GM23338 (cell line): Measurements from ENCODE around the gene SPR. TPM values are rescaled to one million over a fixed set of nuclear protein-coding genes. Genes with fewer than 3 reads are reported as not detected.

Experiments
- CREB1 ChIP-seq: fragments of 250-450 bp; sonication (Bioruptor Pico); IDR thresholded peaks from 2 replicates; pipeline ENCODE4 v1.5.0; 2020; ENCODE audit warnings: low read depth, mild to moderate bottlenecking, moderate library complexity
- ETS1 ChIP-seq: IDR thresholded peaks from 2 replicates; pipeline ENCODE4 v1.6.1; 2016; ENCODE audit warnings: antibody characterized with exemption
- EZH2 ChIP-seq: fragments of 200-600 bp; sonication (generic); IDR thresholded peaks from one replicate; pipeline ENCODE4 v1.8.0; 2017; ENCODE audit warnings: antibody characterized with exemption, mild to moderate bottlenecking, low read depth; ENCODE audit not compliant: unreplicated experiment
- EZH2phosphoT487 ChIP-seq: fragments of 200-600 bp; sonication (generic); IDR thresholded peaks from one replicate; pipeline ENCODE4 v1.8.1; 2018; ENCODE audit warnings: antibody characterized with exemption; ENCODE audit not compliant: unreplicated experiment
- STAT1 ChIP-seq: IDR thresholded peaks from one replicate; pipeline ENCODE4 v1.6.1; 2016; ENCODE audit warnings: antibody characterized with exemption; ENCODE audit not compliant: unreplicated experiment
- ZNF331 ChIP-seq: fragments of 250-450 bp; sonication (Bioruptor Pico); IDR thresholded peaks from 2 replicates; pipeline ENCODE4 v1.5.0; 2020; ENCODE audit warnings: low read depth, mild to moderate bottlenecking, moderate library complexity
- ZNF462 ChIP-seq: fragments of 250-450 bp; sonication (Bioruptor Pico); IDR thresholded peaks from 2 replicates; pipeline ENCODE4 v1.5.0; 2020; ENCODE audit warnings: mild to moderate bottlenecking, moderate library complexity
- polyA plus RNA-seq: library from polyadenylated mRNA; unstranded; fragments of >200 nt; fragmentation: Nextera tagmentation; extraction: Ambion mirVana; gene quantifications from 2 replicates; pipeline ENCODE4 v1.2.1, GENCODE V29; 2016
- total RNA-seq: library from RNA; depleted of rRNA; stranded (reverse); fragments of >200 nt; shearing (Covaris generic); gene quantifications from 2 replicates; pipeline ENCODE4 v1.2.3, GENCODE V29; 2014
- TF ChIP-seq, protein P1 (sequence below): IDR thresholded peaks from one replicate; pipeline ENCODE4 v1.6.1; 2018; ENCODE audit warnings: antibody characterized with exemption; ENCODE audit not compliant: unreplicated experiment

Gene SPR
- total and polyA plus RNA-seq, 2 experiments from 2014 or later = 10.7 to 15.2 TPM

DNA sequence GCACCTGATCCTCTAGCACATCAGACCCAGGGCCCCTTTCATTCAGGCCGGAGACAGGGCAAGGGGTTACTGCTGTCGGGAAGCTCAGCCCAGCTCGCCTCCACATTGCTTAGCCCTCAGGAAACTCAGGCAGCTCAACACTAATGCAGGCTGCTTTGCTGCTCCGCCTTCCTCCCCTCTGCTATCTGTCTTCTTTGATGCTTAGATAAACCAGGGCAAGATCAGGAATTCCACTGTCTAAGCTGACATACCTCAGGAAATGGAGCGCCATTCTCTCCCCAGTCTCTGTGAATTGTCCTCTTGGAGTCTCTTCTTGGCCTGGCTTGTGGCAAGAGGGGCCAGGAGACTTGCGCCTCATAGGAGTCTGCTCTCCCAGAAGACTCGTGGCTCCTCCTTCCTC is 35.9 kb upstream of the SPR start (continued):
- TF ChIP-seq ZNF462 (CRISPR knock-in tag) (no peak), CREB1 (CRISPR knock-in tag) (no peak), EZH2phosphoT487 (no peak), EZH2 (no peak), ETS1 (no peak), ZNF331 (CRISPR knock-in tag) (no peak), STAT1 (no peak)
- TF ChIP-seq, protein P1, sequence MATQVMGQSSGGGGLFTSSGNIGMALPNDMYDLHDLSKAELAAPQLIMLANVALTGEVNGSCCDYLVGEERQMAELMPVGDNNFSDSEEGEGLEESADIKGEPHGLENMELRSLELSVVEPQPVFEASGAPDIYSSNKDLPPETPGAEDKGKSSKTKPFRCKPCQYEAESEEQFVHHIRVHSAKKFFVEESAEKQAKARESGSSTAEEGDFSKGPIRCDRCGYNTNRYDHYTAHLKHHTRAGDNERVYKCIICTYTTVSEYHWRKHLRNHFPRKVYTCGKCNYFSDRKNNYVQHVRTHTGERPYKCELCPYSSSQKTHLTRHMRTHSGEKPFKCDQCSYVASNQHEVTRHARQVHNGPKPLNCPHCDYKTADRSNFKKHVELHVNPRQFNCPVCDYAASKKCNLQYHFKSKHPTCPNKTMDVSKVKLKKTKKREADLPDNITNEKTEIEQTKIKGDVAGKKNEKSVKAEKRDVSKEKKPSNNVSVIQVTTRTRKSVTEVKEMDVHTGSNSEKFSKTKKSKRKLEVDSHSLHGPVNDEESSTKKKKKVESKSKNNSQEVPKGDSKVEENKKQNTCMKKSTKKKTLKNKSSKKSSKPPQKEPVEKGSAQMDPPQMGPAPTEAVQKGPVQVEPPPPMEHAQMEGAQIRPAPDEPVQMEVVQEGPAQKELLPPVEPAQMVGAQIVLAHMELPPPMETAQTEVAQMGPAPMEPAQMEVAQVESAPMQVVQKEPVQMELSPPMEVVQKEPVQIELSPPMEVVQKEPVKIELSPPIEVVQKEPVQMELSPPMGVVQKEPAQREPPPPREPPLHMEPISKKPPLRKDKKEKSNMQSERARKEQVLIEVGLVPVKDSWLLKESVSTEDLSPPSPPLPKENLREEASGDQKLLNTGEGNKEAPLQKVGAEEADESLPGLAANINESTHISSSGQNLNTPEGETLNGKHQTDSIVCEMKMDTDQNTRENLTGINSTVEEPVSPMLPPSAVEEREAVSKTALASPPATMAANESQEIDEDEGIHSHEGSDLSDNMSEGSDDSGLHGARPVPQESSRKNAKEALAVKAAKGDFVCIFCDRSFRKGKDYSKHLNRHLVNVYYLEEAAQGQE = no peak
